GM21515 (cell line): Measurements from ENCODE around the gene ACSL1.
"Not testable (repeated sequence)": the region's sequence is repeated elsewhere in the genome, so short reads cannot be mapped to it uniquely, and the experiment has no call there.

Source experiments
- ATAC-seq: cut with Tn5 transposase; IDR thresholded peaks from one replicate; pipeline ENCODE4 v1.9.1; 2021; ENCODE audit not compliant: unreplicated experiment

Gene ACSL1

DNA sequence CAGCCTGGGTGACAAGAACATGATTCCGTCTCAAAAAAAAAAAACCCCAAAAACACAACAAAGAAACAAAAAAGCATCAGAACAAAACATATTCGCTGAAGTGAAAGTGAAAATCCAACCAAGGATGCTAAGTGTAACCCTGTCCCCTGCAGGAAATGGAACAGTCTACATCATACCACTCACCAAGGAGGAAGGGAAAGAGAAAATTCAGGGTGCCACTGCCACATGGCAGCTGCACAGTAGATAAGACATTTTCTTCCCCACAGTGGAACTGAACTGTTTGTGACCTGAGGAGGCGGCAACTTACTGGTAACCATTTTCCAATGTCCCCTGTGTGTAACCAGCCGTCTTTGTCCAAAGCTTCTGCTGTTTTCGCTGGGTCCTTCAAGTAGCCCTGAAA is 63.7 kb downstream of the ACSL1 start:
- ATAC-seq, result peak; percentile 75

GRCh38 chr4:184760681-184761080 is 65.1 kb downstream of the ACSL1 start:
- ATAC-seq, result no peak

DNA sequence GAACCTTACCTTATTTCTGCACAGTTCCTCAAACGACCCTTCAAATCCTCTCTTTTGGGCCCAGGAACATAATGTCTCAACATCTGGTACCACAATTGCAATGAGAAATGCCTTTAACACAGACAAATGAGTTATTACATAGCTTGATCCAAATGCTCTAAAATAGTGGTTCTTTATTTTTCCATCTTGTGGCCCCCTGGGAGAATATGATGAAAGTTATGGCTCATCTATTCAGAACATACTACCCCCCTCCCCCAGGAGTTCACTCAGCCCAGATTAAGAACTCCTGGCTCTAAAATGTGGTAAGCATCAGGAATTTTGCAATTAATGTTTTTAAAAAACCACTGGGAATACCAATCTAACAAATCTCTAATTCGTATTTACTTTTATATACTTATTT is 68.0 kb downstream of the ACSL1 start:
- no peak for ATAC-seq

DNA sequence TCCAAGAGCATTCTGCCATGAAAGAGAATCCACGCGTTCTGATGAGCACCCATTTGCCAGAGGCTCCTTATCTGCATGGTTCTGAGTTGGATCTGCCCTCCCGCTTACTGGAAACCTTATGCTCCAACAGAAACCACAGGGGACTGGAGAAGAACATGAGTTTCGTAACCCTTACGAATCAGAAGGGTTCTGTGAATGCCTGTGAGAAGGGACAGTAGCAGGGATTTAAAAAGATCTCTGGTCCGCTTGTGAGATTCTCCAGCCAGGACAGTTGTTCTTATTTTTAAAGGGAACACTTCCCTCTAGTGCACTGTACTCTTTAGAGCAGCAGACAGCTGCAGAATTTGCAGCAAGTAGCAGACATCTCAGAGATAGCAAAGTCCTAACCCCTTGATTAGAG is 69.4 kb downstream of the ACSL1 start:
- no peak for ATAC-seq

DNA sequence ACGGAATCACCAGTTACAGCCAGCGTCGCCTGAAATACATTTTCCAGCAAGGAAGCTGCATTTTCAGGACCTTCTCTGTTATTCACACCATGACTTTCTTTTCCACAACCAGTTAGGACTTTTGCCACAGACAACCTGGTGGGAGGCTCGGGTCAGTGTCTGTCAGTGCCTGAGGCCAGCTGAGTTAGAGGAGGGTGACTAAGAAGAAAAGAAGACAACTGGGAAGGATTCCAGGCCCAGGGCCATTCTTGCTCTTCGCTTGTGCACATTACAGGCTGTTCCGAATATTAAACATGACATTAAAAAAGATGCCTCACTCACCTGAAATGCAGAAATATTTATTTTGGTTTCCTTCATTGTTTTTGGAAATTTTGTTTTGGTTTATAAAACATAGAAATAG is 70.5 kb downstream of the ACSL1 start:
- ATAC-seq, result no peak

DNA sequence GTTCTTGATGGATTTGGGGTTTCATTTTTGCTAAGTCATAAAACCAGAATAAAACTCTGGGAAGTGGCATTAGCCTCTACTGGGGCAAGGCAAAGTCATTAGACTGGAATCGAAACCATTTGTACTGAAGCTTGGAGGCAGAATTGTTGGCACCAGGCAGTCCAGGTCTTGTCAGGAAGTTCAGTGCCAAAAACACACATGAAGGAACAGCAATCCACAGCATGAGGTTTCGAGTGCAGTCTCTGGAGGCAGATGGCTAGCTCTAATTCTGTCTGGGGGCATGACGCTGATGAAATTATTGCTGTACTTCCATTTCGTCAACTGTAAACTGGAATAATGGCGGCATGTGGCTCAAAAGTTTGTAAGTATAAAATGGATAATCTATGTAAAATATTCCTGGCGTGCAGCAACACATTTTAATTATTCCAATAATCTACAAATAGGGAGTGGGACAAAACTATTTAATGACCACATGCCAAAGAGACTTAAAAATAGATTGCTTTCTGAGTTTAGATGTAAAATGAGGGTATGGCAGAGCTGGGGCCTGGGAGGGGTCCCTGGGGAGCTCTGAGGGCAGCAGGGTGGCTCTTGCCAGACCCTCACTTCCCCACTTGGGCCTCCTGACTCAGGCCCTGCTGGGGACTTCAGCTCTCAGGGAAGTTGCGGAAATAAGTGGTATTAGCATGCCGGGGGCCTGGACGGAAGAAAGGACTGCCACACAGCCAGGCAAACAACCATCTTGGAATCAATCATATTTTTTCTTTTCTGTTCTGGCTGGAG is 73.1 kb downstream of the ACSL1 start:
- no peak for ATAC-seq

- ATAC-seq, result no peak
These were observed 74.2 kb downstream of the ACSL1 start for GRCh38 chr4:184751585-184751956.

DNA sequence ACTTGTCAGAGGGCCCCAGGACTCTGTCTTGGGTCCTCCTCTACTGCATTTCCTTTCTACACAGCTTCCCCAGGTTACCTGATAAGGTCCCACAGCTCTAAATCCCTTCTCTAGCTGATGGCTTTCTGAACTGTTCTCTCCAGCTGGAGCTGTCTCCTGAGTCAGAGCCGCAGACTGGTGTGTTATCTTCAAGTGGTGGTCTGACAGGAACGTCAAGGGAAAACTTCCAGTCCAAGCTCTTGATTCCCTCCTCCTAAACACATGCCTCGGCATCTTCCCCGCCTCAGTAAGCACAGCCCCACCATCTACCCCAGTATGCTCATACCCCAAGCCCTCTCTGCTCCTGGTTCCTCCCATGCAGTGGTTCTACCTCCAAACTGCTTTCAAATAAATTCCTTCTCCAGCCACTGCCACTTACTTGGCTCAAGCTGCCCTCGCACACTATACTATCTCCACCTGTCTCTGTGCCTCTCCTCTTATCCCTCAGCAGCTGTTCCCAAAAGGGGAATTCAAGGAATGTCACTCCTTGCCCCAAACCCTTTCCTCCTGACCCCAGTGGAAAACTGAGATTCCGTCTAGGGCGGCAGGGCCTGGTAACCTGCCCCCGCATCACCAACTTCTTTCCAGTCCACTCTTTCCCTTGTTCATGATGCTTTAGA is 74.7 kb downstream of the ACSL1 start:
- no peak for ATAC-seq

DNA sequence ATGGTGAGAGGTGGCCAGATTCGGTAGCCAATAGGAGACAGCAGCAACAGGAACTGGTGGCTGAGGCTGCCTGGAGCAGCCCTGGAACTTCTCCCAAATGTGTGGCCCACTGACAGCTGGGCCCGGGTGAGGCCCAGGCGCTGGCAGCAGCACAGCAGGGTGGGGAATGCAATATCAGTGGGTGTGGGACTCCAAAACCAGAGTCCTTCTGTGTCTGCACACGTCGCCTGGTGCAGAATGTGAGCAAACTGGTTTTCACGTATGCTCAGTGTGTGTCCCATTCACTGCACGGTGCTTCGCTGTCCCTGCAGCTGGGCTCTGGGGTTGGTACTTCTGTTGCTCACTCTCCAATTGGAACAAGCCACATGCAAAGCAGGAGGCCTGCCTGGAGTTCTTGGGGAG is 77.5 kb downstream of the ACSL1 start:
- ATAC-seq, result no peak

DNA sequence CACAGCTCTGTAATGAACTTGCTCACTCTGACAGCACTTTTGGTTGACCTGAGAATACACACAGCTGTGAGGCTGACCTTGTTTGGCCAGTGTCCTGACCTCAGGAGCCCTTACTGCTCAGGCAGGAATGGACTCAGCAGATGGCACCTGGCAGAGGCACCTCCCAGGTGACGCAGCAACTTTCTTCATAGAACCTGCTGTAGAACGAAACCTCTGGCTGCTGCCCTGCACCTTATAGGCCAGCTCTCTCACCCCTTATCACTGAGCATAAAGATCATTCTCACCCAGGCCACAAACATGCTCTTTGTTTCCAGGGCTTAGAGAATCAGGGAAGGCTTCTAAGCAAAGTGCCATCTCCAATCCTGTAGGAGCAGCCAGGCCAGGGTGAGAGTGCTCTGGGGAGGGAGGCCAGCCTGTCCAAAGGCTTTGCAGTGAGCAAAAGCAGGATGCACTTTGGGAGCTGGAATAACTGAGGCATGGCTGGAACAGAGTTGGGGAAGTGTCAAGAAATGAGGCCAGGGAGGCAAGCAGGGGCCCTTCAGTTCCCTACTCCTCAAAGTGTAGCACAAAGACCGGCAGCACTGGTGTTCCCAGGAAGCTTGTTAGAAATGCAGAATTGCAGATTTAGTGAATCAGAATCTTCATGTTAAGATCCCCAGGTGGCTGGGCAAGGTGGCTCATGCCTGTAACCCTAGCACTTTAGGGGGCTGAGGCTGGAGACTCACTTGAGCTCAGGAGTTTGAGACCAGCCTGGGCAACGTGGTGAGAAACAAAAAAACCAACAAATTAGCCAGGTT is 78.5 kb downstream of the ACSL1 start:
- ATAC-seq, result no peak

DNA sequence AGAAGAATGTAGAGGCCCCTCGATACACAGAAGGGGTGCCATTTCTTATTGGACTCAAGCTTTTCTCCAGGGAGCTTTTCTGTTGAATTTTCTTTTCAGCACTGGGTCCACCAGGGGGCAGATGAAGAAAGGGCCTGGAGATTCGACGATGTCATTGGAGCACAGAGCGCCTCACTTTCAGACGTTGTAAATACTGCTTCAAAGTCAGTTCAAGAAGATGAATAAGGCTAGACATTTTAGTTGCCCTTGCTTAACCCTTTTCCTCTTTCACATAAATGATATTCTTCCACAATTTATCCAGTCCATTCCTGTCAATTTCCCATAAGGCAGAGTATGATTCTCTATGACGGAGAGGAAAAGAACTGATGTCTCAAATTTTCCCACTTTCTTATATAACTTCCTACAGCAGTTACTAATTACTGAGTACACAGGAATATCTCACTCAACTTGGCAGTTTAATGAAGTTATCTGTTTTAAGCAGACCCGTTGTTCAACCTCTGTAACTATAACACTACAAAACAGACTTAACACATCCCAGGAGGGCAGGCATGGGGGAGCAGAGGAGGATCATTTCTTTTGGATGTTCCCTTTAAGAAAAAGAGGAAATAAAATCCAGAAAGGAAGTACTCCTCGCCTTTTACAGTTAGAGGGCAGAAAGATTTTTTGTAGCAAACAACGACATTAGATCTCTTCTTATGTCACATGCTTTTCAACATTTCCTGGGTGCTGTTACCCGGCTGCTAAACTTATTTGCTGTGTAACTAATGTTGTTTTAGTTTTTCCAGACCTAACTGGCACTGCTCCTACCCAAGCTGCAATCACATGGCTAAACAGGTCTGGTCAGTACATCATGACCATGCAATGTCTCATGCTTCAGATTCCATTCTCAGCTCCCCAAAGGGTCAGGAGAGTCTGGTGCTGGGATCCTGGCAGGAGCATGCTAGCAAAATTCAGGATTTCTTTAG is 79.7 kb downstream of the ACSL1 start:
- peak; percentile 69 for ATAC-seq

DNA sequence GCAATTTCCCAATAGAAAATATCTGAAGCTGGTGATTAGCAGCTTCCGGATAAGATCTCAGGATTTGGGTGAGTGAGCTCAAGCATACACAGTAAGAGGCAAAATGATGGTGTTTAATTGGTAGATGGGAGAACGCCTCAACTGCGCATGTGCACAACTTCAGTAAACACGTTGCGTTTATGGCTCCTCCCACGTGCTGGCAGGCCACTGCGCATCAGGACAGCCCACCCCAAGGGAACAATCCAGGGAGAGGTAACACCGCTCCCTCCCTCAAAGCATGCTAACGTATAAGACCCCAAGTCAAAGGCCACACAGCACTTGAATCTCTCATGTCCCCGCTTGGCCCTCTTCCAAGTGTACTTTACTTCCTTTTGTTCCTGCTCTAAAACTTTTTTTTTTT is 81.5 kb downstream of the ACSL1 start:
- ATAC-seq, result no peak

GRCh38 chr4:184743650-184744049 is 82.1 kb downstream of the ACSL1 start:
- no peak for ATAC-seq

- not testable (repeated sequence) for ATAC-seq
These were observed 84.1 kb downstream of the ACSL1 start for GRCh38 chr4:184741651-184742050.

GRCh38 chr4:184740980-184741391 is 84.8 kb downstream of the ACSL1 start:
- ATAC-seq, result no peak

GRCh38 chr4:184739575-184739974 is 86.2 kb downstream of the ACSL1 start:
- ATAC-seq, result not testable (repeated sequence)

DNA sequence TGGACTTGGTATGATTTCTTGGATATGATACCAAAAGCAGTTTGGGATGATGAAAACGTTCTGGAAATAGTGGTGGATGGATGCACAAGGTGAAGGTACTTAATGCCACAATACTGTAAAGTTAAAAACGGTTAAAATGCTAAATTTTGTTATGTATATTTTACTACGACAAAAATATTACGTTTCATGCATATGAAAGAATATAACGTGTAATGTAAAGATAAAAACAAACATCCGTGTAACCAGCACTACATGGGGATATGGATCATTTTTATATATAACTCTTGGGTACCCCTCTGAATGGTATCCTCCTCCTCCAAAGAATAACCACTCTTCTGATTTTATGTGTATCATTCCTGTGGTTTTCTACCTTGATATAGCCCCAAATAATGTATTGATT is 91.0 kb downstream of the ACSL1 start:
- ATAC-seq, result no peak

- ATAC-seq, result peak; percentile 93
These were observed 91.9 kb downstream of the ACSL1 start, which contains the start of gene CENPU for GRCh38 chr4:184733654-184734524. CENPU (minus strand) TSS chr4:184734096; CDS start chr4:184734062, 34 bp downstream.

DNA sequence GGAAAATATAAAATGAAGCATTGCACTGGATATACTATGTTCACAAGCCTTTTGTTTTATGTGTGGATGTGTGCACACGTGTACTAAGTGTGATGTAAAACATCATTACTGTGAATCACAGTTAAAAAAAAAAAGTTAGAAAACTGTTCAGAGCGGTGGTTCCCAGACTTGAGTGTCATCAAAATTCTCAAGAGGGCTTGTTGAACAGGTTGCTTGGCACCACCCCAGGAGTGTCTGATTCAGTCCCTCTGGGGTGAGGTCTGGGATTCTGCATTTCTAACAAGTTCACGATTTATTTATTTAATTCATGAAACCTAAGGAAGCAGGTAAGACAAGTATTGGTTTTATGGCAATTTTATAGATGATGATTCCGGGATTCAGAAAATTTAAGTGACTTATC is 93.6 kb downstream of the ACSL1 start:
- ATAC-seq, result no peak

- no peak for ATAC-seq
These were observed 94.7 kb downstream of the ACSL1 start for GRCh38 chr4:184731056-184731455.
